ENCODE results near the gene ACAN. TPM values are rescaled to one million over a fixed set of nuclear protein-coding genes. Genes with fewer than 3 reads are reported as not detected.

Gene ACAN
- total RNA-seq, 1 donor from 2014 or later: not detected

GRCh38 chr15:88864861-88865497 is 61.7 kb downstream of the ACAN start:
- Histone ChIP-seq H3K4me3 (ENCODE audit: low read depth, low read length) (no peak overlapping the region), H3K27me3 (ENCODE audit: control insufficient read depth, insufficient read depth, low read length) (no peaks in the 10 kb centered on the region), H3K36me3 (ENCODE audit: control insufficient read depth, insufficient read depth, low read length) (no peaks in the 10 kb centered on the region)
- no peak for TF ChIP-seq CTCF (IDR thresholded peaks at IDR 0.05; ENCODE audit: insufficient read depth, low read length, severe bottlenecking)
- no peak for FAIRE-seq
- no peak for DNase-seq (ENCODE audit: low read depth)

- Histone ChIP-seq H3K36me3 (ENCODE audit: control insufficient read depth, insufficient read depth, low read length) (no peaks in the 10 kb centered on the region), H3K27me3 (ENCODE audit: control insufficient read depth, insufficient read depth, low read length) (no peaks in the 10 kb centered on the region), H3K4me3 (ENCODE audit: low read depth, low read length) (no peak overlapping the region)
- peak; percentile 47 for DNase-seq (ENCODE audit: low read depth)
- FAIRE-seq: no peak
- no peak for TF ChIP-seq CTCF (IDR thresholded peaks at IDR 0.05; ENCODE audit: insufficient read depth, low read length, severe bottlenecking)
Measured at GRCh38 chr15:88865498-88866099, 62.4 kb downstream of the ACAN start.

- Histone ChIP-seq H3K27me3 (ENCODE audit: control insufficient read depth, insufficient read depth, low read length) (no peaks in the 10 kb centered on the region), H3K36me3 (ENCODE audit: control insufficient read depth, insufficient read depth, low read length) (no peaks in the 10 kb centered on the region), H3K4me3 (ENCODE audit: low read depth, low read length) (no peak overlapping the region)
- no peak for TF ChIP-seq CTCF (IDR thresholded peaks at IDR 0.05; ENCODE audit: insufficient read depth, low read length, severe bottlenecking)
- no peak for DNase-seq (ENCODE audit: low read depth)
- FAIRE-seq: no peak
Measured at GRCh38 chr15:88866295-88866881, 63.2 kb downstream of the ACAN start.

GRCh38 chr15:88871313-88871712 is 68.1 kb downstream of the ACAN start:
- H3K4me3 ChIP-seq (ENCODE audit: low read depth, low read length): no peak overlapping the region
- no peak for DNase-seq (ENCODE audit: low read depth)
- H3K27me3 ChIP-seq (ENCODE audit: control insufficient read depth, insufficient read depth, low read length): peaks cover 5% of the 10 kb centered on the region
- H3K36me3 ChIP-seq (ENCODE audit: control insufficient read depth, insufficient read depth, low read length): no peaks in the 10 kb centered on the region
- TF ChIP-seq CTCF (IDR thresholded peaks at IDR 0.05; ENCODE audit: insufficient read depth, low read length, severe bottlenecking): no peak
- FAIRE-seq: no peak

DNA sequence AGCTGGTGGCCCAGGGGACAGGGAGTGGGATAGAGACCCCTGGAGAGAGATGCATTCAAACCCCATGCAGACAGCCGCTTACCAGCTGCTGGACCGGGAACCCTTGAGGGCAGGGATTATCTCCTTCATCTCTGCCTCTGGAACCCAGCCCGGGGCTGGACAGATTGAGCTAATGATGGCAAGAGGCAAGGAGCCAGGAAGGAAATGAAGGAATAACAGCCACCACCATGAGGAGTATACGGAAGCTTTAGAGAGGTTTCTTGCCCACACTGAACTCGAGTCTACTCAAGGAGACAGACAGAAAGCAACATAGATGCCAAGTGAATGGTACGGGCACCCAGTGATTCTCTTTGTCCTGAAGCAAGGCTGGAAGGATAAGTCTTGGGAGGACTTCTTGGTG is 68.9 kb downstream of the ACAN start:
- Histone ChIP-seq H3K4me3 (ENCODE audit: low read depth, low read length) (no peak overlapping the region), H3K27me3 (ENCODE audit: control insufficient read depth, insufficient read depth, low read length) (peaks cover 5% of the 10 kb centered on the region), H3K36me3 (ENCODE audit: control insufficient read depth, insufficient read depth, low read length) (no peaks in the 10 kb centered on the region)
- TF ChIP-seq CTCF (IDR thresholded peaks at IDR 0.05; ENCODE audit: insufficient read depth, low read length, severe bottlenecking): no peak
- FAIRE-seq (no peak), DNase-seq (ENCODE audit: low read depth) (no peak)
